ENCODE results near the gene BABAM1.

GRCh38 chr19:17227798-17228367 is 39.4 kb upstream of the BABAM1 start:
- no peak for TF ChIP-seq CTCF (IDR thresholded peaks at IDR 0.05)
- TF ChIP-seq ZFX (IDR thresholded peaks at IDR 0.05; ENCODE audit: borderline replicate concordance), result no peak
